ENCODE results near the gene USP48.

Gene USP48

GRCh38 chr1:21639594-21640041 lies 143.3 kb downstream of the USP48 start:
- Histone ChIP-seq H4K20me1 (ENCODE audit: insufficient read depth, low read length, poor library complexity, severe bottlenecking) (no peaks in the 10 kb centered on the region), H3K79me2 (ENCODE audit: insufficient read depth, low read length) (no peaks in the 10 kb centered on the region), H3K4me3 (ENCODE audit: low read length, poor library complexity, severe bottlenecking) (no peak overlapping the region), H3K27me3 (ENCODE audit: insufficient read depth, low read length, poor library complexity, severe bottlenecking) (no peaks in the 10 kb centered on the region), H3K4me1 (ENCODE audit: insufficient read depth, low read length, poor library complexity, severe bottlenecking) (no peaks in the 10 kb centered on the region), H3K36me3 (ENCODE audit: insufficient read depth, low read length) (no peaks in the 10 kb centered on the region), H3K4me2 (ENCODE audit: low read depth, low read length, poor library complexity, severe bottlenecking) (no peak overlapping the region), H3K9me2 (replicated peaks; ENCODE audit: low read depth, low read length) (no peaks in the 10 kb centered on the region), H3F3A (ENCODE audit: low read depth) (no peaks in the 10 kb centered on the region), H3K9ac (ENCODE audit: low read depth, low read length, poor library complexity, severe bottlenecking) (no peak overlapping the region), H3K9me3 (ENCODE audit: insufficient read depth, low read depth, low read length) (no peaks in the 10 kb centered on the region), H2AFZ (ENCODE audit: low read length) (no peak overlapping the region)
- TF ChIP-seq CTCF (conservative IDR thresholded peaks at IDR 0.05; ENCODE audit: low read length) (no peak), EZH2phosphoT487 (IDR thresholded peaks at IDR 0.05; ENCODE audit: borderline replicate concordance) (no peak)

- Histone ChIP-seq H3K4me2 (ENCODE audit: low read depth, low read length, poor library complexity, severe bottlenecking) (no peak overlapping the region), H3K4me1 (ENCODE audit: insufficient read depth, low read length, poor library complexity, severe bottlenecking) (no peaks in the 10 kb centered on the region), H3F3A (ENCODE audit: low read depth) (no peaks in the 10 kb centered on the region), H3K4me3 (ENCODE audit: low read length, poor library complexity, severe bottlenecking) (no peak overlapping the region), H3K27me3 (ENCODE audit: insufficient read depth, low read length, poor library complexity, severe bottlenecking) (no peaks in the 10 kb centered on the region), H2AFZ (ENCODE audit: low read length) (no peak overlapping the region), H3K36me3 (ENCODE audit: insufficient read depth, low read length) (no peaks in the 10 kb centered on the region), H4K20me1 (ENCODE audit: insufficient read depth, low read length, poor library complexity, severe bottlenecking) (no peaks in the 10 kb centered on the region), H3K79me2 (ENCODE audit: insufficient read depth, low read length) (no peaks in the 10 kb centered on the region), H3K9me2 (replicated peaks; ENCODE audit: low read depth, low read length) (no peaks in the 10 kb centered on the region), H3K9ac (ENCODE audit: low read depth, low read length, poor library complexity, severe bottlenecking) (no peak overlapping the region), H3K9me3 (ENCODE audit: insufficient read depth, low read depth, low read length) (no peaks in the 10 kb centered on the region)
- TF ChIP-seq EZH2phosphoT487 (IDR thresholded peaks at IDR 0.05; ENCODE audit: borderline replicate concordance) (no peak), CTCF (conservative IDR thresholded peaks at IDR 0.05; ENCODE audit: low read length) (no peak)
Observed at GRCh38 chr1:21638531-21639341, 144.2 kb downstream of the USP48 start.

- H3K27me3 ChIP-seq (ENCODE audit: insufficient read depth, low read length, poor library complexity, severe bottlenecking) = no peaks in the 10 kb centered on the region
- H3K79me2 ChIP-seq (ENCODE audit: insufficient read depth, low read length) = no peaks in the 10 kb centered on the region
- no peak overlapping the region for H3K4me3 ChIP-seq (ENCODE audit: low read length, poor library complexity, severe bottlenecking)
- H3K9ac ChIP-seq (ENCODE audit: low read depth, low read length, poor library complexity, severe bottlenecking) = no peak overlapping the region
- no peak overlapping the region for H3K4me2 ChIP-seq (ENCODE audit: low read depth, low read length, poor library complexity, severe bottlenecking)
- no peaks in the 10 kb centered on the region for H4K20me1 ChIP-seq (ENCODE audit: insufficient read depth, low read length, poor library complexity, severe bottlenecking)
- TF ChIP-seq EZH2phosphoT487 (IDR thresholded peaks at IDR 0.05; ENCODE audit: borderline replicate concordance) = no peak
- no peak for TF ChIP-seq CTCF (conservative IDR thresholded peaks at IDR 0.05; ENCODE audit: low read length)
- no peaks in the 10 kb centered on the region for H3K9me2 ChIP-seq (replicated peaks; ENCODE audit: low read depth, low read length)
- no peaks in the 10 kb centered on the region for H3K36me3 ChIP-seq (ENCODE audit: insufficient read depth, low read length)
- H3K9me3 ChIP-seq (ENCODE audit: insufficient read depth, low read depth, low read length) = no peaks in the 10 kb centered on the region
- H2AFZ ChIP-seq (ENCODE audit: low read length) = no peak overlapping the region
- no peaks in the 10 kb centered on the region for H3K4me1 ChIP-seq (ENCODE audit: insufficient read depth, low read length, poor library complexity, severe bottlenecking)
- no peaks in the 10 kb centered on the region for H3F3A ChIP-seq (ENCODE audit: low read depth)
Observed at GRCh38 chr1:21637514-21637913, 145.4 kb downstream of the USP48 start.
